ENCODE results near the gene GBP3. TPM values are rescaled to one million over a fixed set of nuclear protein-coding genes. Genes with fewer than 3 reads are reported as not detected.

GBP3 gene
- total RNA-seq, 1 experiment from 2014 or later: 1.2 TPM

GRCh38 chr1:89064632-89065031, 42.0 kb upstream of the GBP3 start (continued):
- no peak for TF ChIP-seq POLR2A (IDR thresholded peaks at IDR 0.05; ENCODE audit: borderline replicate concordance, extremely low read depth, insufficient read depth, insufficient read length)

DNA sequence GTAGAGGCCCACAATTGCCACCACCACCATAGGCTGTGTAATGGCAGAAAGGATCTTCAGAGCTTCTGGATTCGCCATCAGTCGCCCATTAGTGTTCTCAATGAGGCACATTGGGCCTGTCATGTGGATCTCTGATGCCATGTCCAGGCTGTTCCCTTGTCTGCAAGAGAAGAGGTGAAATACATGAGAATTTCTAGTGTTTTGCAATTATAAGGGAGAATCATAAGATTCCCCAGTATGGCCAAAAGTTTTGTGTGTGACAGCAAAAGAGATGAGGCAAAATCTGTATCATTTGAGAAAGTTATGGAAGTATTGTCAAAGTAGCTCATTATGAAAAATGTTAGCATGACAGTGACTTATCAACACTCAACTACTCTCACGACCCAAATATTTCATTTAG, 40.4 kb upstream of the GBP3 start:
- no peak overlapping the region for H3K4me3 ChIP-seq (replicated peaks in 1 of 2; ENCODE audit: low read depth in 1 of 2, low read length in 2 of 2)
- no peaks in the 10 kb centered on the region for H3K9me3 ChIP-seq (ENCODE audit: control insufficient read depth in 1 of 2, insufficient read depth in 1 of 2, low read depth in 1 of 2, low read length in 2 of 2)
- ATAC-seq (no peak), DNase-seq (ENCODE audit: low read depth, low spot score) (no peak)
- no peak overlapping the region for H3K4me2 ChIP-seq (ENCODE audit: low read length)
- H3K9me2 ChIP-seq (ENCODE audit: insufficient read depth): no peaks in the 10 kb centered on the region
- H3K27ac ChIP-seq (ENCODE audit: low read depth, low read length): no peak overlapping the region
- intact Hi-C loops (cut with micrococcal nuclease): no loop called here
- H3K9ac ChIP-seq (ENCODE audit: low read length): no peak overlapping the region
- H3K79me2 ChIP-seq (ENCODE audit: insufficient read depth, low read length): no peaks in the 10 kb centered on the region
- ChIA-PET RAD21 (ENCODE audit: low non-redundant PET in 1 of 2, low total read pairs in 2 of 2, uncharacterized antibody in 2 of 2, unreplicated experiment in 2 of 2) (no interaction called here), POLR2A (no interaction called here), CTCF (no interaction called here)
- no peaks in the 10 kb centered on the region for H3K36me3 ChIP-seq (ENCODE audit: control insufficient read depth in 1 of 2, insufficient read depth in 2 of 2, low read length in 2 of 2)
- no peaks in the 10 kb centered on the region for H3K27me3 ChIP-seq (ENCODE audit: insufficient read depth, low read length)
- no peak overlapping the region for H2AFZ ChIP-seq (ENCODE audit: low read depth, low read length, poor library complexity, severe bottlenecking)
- H4K20me1 ChIP-seq (ENCODE audit: insufficient read depth): no peaks in the 10 kb centered on the region
- H3K4me1 ChIP-seq (ENCODE audit: control insufficient read depth in 1 of 2, insufficient read depth in 2 of 2, low read length in 2 of 2): no peaks in the 10 kb centered on the region
- TF ChIP-seq ELF1 (IDR thresholded peaks at IDR 0.05; ENCODE audit: borderline replicate concordance, low read depth): no peak
- TF ChIP-seq SIN3A (IDR thresholded peaks at IDR 0.05; ENCODE audit: low read depth): no peak
- no peak for TF ChIP-seq EZH2phosphoT487 (IDR thresholded peaks at IDR 0.05; ENCODE audit: borderline replicate concordance)
- no peak for TF ChIP-seq POLR2AphosphoS5 (IDR thresholded peaks at IDR 0.05; ENCODE audit: low read depth, low read length)
- TF ChIP-seq CTCF (IDR thresholded peaks at IDR 0.05 in 2 of 3, conservative IDR thresholded peaks at IDR 0.05 in 1 of 3; ENCODE audit: borderline replicate concordance in 1 of 3, insufficient read depth in 1 of 3, low read depth in 2 of 3, low read length in 2 of 3): no peak
- no peak for TF ChIP-seq SRF (IDR thresholded peaks at IDR 0.05; ENCODE audit: low read depth)
- TF ChIP-seq EZH2 (IDR thresholded peaks at IDR 0.05): no peak
- no peak for TF ChIP-seq CEBPB (IDR thresholded peaks at IDR 0.05; ENCODE audit: low read depth)
- TF ChIP-seq, protein P1, sequence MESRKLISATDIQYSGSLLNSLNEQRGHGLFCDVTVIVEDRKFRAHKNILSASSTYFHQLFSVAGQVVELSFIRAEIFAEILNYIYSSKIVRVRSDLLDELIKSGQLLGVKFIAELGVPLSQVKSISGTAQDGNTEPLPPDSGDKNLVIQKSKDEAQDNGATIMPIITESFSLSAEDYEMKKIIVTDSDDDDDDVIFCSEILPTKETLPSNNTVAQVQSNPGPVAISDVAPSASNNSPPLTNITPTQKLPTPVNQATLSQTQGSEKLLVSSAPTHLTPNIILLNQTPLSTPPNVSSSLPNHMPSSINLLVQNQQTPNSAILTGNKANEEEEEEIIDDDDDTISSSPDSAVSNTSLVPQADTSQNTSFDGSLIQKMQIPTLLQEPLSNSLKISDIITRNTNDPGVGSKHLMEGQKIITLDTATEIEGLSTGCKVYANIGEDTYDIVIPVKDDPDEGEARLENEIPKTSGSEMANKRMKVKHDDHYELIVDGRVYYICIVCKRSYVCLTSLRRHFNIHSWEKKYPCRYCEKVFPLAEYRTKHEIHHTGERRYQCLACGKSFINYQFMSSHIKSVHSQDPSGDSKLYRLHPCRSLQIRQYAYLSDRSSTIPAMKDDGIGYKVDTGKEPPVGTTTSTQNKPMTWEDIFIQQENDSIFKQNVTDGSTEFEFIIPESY (IDR thresholded peaks at IDR 0.05; ENCODE audit: extremely low read depth, insufficient replicate concordance, low read length): no peak
- no peak for TF ChIP-seq RAD21 (IDR thresholded peaks at IDR 0.05; ENCODE audit: low read depth)
- no peak for TF ChIP-seq CBX3 (IDR thresholded peaks at IDR 0.05; ENCODE audit: low read depth)
- BruUV-seq (replicated peaks): no TSS peak

All from HCT116 (cell line).